Activated CD4-positive, alpha-beta T cell treated with anti-CD3 and anti-CD28 coated beads for 48 hours (primary cell): ENCODE measurements around the gene PPP2R2C.

Experiments
- DNase-seq: peaks from one replicate; pipeline ENCODE4 v3.0.0-alpha.2; 2020

The PPP2R2C gene

GRCh38 chr4:6493658-6494304, 21.4 kb upstream of the PPP2R2C start:
- DNase-seq: no peak

- DNase-seq: no peak
These were observed 20.6 kb upstream of the PPP2R2C start for GRCh38 chr4:6492861-6493657.

- DNase-seq: no peak
These were observed 19.7 kb upstream of the PPP2R2C start for GRCh38 chr4:6492027-6492590.

- DNase-seq: no peak
These were observed 18.8 kb upstream of the PPP2R2C start for GRCh38 chr4:6491235-6491634.

GRCh38 chr4:6489927-6490326, 17.5 kb upstream of the PPP2R2C start:
- no peak for DNase-seq

- DNase-seq: no peak
These were observed 15.1 kb upstream of the PPP2R2C start for GRCh38 chr4:6487466-6487865.

GRCh38 chr4:6480534-6481088, 8.2 kb upstream of the PPP2R2C start:
- DNase-seq: no peak

- DNase-seq: no peak
These were observed 6.3 kb upstream of the PPP2R2C start for GRCh38 chr4:6478546-6479220.

- DNase-seq: no peak
These were observed 4.5 kb upstream of the PPP2R2C start for GRCh38 chr4:6476893-6477292.

GRCh38 chr4:6475492-6476020, 3.1 kb upstream of the PPP2R2C start:
- DNase-seq: no peak

GRCh38 chr4:6474705-6475457, 2.5 kb upstream of the PPP2R2C start:
- DNase-seq: no peak

GRCh38 chr4:6474053-6474568, 1.7 kb upstream of the PPP2R2C start:
- DNase-seq: no peak

- no peak for DNase-seq
These were observed 1.0 kb upstream of the PPP2R2C start for GRCh38 chr4:6473264-6474052.

- DNase-seq: no peak
These were observed 417 bp downstream of the PPP2R2C start for GRCh38 chr4:6472008-6472386.

- no peak for DNase-seq
These were observed 957 bp downstream of the PPP2R2C start for GRCh38 chr4:6471307-6472007.

GRCh38 chr4:6470502-6471306, 1.7 kb downstream of the PPP2R2C start:
- DNase-seq: no peak

GRCh38 chr4:6469898-6470501, 2.4 kb downstream of the PPP2R2C start:
- no peak for DNase-seq

GRCh38 chr4:6469144-6469543, 3.3 kb downstream of the PPP2R2C start:
- DNase-seq: no peak

- no peak for DNase-seq
These were observed 4.0 kb downstream of the PPP2R2C start for GRCh38 chr4:6468376-6468775.
